SK-N-MC (cell line): ENCODE measurements around the gene MTSS2.

Experiments used
- EZH2 ChIP-seq: fragments of 200-600 bp; sonication (generic); IDR thresholded peaks from one replicate; pipeline ENCODE4 v1.6.1; 2017; ENCODE audit warnings: antibody characterized with exemption
- FOXP2 ChIP-seq: optimal IDR thresholded peaks from 2 replicates; pipeline ENCODE3; 2011; ENCODE audit warnings: mild to moderate bottlenecking, moderate library complexity; ENCODE audit not compliant: insufficient read depth; ENCODE audit errors: extremely low read length, control extremely low read depth
- POLR2AphosphoS5 ChIP-seq: IDR thresholded peaks from 2 replicates; pipeline ENCODE4 v1.6.1; 2012; ENCODE audit warnings: mild to moderate bottlenecking, low read depth, low read length, borderline replicate concordance

DNA sequence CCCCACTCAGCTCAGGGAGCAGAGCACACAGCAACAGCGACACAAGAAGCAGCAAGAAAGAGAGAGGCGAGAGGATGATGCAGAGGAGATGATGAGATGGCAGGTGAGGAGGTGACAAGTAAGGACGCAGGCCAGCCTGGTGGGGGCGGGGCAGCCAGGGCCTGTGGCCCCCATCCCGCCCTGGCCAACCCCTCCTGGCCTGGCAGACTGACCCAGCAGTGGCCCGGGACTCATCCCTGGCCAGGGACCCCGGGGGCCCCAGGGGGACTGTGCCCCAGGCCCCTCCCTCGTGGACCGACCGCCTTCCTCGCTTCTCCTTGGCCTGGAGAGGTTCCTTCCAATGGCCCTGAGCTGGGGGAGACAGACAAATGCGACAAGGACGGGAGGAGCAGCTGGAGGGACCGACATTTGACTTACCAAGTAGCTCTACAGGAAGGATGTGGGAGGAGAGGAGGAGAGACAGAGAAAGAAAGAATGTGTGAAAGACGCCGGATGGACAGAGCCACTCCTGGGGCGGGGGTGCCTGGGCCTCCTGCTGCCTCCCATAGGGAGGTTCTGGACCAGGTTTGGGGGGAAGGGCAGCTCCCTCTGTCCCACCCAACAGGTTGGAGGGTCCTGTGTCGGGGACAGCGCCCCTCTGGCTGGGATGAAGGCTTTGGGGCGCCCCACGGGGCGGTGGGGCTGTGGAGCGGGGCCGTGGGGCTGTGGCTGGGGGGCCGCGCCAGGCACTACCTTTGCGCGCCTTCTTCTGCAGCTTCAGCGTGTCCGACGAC lies 6.8 kb downstream of the MTSS2 start:
- TF ChIP-seq POLR2AphosphoS5 (no peak), EZH2 (no peak), FOXP2 (no peak)
